Vagina (tissue), 2 donors: ENCODE results near the gene DTX3L.

Source experiments
- POLR2A ChIP-seq, 2 donors: fragments of 450-650 bp; IDR thresholded peaks; one replicate each; pipeline ENCODE4 v1.6.1; 2017; ENCODE audit warnings: antibody characterized with exemption in 2 of 2, mild to moderate bottlenecking in 2 of 2, moderate library complexity in 2 of 2
- TF ChIP-seq, protein P1 (sequence below), 3 experiments: fragments of 450-650 bp in 2 of 3; fragments of 200-600 bp in 1 of 3; sonication (generic) in 1 of 3; IDR thresholded peaks; one replicate each; pipeline ENCODE4 v1.5.1; 2017 to 2019; ENCODE audit warnings: antibody characterized with exemption in 3 of 3, mild to moderate bottlenecking in 2 of 3, moderate library complexity in 2 of 3

DNA sequence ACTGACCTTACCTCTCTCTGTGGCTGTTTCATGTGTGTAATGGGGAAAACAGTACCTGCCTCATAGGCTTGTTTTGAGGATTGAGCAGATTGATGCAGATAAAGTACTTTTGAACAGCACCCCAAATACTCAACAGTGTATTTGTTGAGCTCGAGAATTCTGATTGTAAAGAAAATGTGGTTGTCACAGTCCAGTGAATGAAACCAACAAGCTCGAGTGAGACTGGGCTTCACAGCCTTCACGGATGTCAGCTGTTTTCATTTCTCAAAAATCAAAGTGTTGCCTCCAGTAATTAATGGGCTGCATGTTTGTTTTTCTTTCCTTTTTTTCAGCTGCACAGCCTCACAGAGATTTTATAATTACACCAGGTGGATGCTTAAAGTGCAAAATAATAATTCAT is 57.0 kb downstream of the DTX3L start:
- no peak for TF ChIP-seq POLR2A (IDR thresholded peaks at IDR 0.05)
- TF ChIP-seq, protein P1, sequence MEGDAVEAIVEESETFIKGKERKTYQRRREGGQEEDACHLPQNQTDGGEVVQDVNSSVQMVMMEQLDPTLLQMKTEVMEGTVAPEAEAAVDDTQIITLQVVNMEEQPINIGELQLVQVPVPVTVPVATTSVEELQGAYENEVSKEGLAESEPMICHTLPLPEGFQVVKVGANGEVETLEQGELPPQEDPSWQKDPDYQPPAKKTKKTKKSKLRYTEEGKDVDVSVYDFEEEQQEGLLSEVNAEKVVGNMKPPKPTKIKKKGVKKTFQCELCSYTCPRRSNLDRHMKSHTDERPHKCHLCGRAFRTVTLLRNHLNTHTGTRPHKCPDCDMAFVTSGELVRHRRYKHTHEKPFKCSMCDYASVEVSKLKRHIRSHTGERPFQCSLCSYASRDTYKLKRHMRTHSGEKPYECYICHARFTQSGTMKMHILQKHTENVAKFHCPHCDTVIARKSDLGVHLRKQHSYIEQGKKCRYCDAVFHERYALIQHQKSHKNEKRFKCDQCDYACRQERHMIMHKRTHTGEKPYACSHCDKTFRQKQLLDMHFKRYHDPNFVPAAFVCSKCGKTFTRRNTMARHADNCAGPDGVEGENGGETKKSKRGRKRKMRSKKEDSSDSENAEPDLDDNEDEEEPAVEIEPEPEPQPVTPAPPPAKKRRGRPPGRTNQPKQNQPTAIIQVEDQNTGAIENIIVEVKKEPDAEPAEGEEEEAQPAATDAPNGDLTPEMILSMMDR (IDR thresholded peaks at IDR 0.05): no peak
